KMS-11 (cell line): Measurements from ENCODE around the gene COBL.

Experiments
- H2AFZ ChIP-seq: fragments of 200-600 bp; sonication (generic); 2 replicates; pipeline ENCODE4 v1.6.1; 2016; ENCODE audit warnings: antibody characterized with exemption, mixed run types, low read depth
- H3K27ac ChIP-seq: fragments of 200-600 bp; sonication (generic); 2 replicates; pipeline ENCODE4 v1.6.1; 2016; ENCODE audit warnings: mild to moderate bottlenecking, mixed run types
- H3K27me3 ChIP-seq: fragments of 200-600 bp; sonication (generic); 2 replicates; pipeline ENCODE4 v1.6.1; 2017; ENCODE audit warnings: mild to moderate bottlenecking, low read depth, mixed run types, moderate library complexity; ENCODE audit not compliant: insufficient read depth
- H3K36me3 ChIP-seq: fragments of 200-600 bp; sonication (generic); 2 replicates; pipeline ENCODE4 v1.6.1; 2017; ENCODE audit warnings: mild to moderate bottlenecking, mixed run types; ENCODE audit not compliant: insufficient read depth
- H3K4me1 ChIP-seq: fragments of 200-600 bp; sonication (generic); 2 replicates; pipeline ENCODE4 v1.6.1; 2016; ENCODE audit warnings: mild to moderate bottlenecking, low read depth, mixed run types; ENCODE audit not compliant: poor library complexity, severe bottlenecking
- H3K4me2 ChIP-seq: fragments of 200-600 bp; sonication (generic); 2 replicates; pipeline ENCODE4 v1.7.0; 2016; ENCODE audit warnings: mild to moderate bottlenecking, mixed run types
- H3K4me3 ChIP-seq: fragments of 200-600 bp; sonication (generic); IDR thresholded peaks from 2 replicates; pipeline ENCODE4 v1.6.1; 2017; ENCODE audit warnings: low read depth, low read length, mixed read lengths; ENCODE audit not compliant: insufficient read depth
- H3K79me2 ChIP-seq: fragments of 200-600 bp; sonication (generic); 2 replicates; pipeline ENCODE4 v1.6.1; 2016; ENCODE audit warnings: low read depth, mixed run types; ENCODE audit not compliant: insufficient read depth
- H3K9ac ChIP-seq: fragments of 200-600 bp; sonication (generic); 2 replicates; pipeline ENCODE4 v1.6.1; 2016; ENCODE audit warnings: mild to moderate bottlenecking, mixed run types
- H4K20me1 ChIP-seq: fragments of 200-600 bp; sonication (generic); 2 replicates; pipeline ENCODE4 v1.6.1; 2016; ENCODE audit warnings: mild to moderate bottlenecking, mixed run types; ENCODE audit not compliant: insufficient read depth
- TF ChIP-seq, protein P1 (sequence below): fragments of 200-600 bp; sonication (generic); conservative IDR thresholded peaks from 2 replicates; pipeline ENCODE4 v1.6.1; 2017; ENCODE audit warnings: low read depth, mild to moderate bottlenecking, antibody characterized with exemption, low read length, moderate library complexity, mixed read lengths

The COBL gene

DNA sequence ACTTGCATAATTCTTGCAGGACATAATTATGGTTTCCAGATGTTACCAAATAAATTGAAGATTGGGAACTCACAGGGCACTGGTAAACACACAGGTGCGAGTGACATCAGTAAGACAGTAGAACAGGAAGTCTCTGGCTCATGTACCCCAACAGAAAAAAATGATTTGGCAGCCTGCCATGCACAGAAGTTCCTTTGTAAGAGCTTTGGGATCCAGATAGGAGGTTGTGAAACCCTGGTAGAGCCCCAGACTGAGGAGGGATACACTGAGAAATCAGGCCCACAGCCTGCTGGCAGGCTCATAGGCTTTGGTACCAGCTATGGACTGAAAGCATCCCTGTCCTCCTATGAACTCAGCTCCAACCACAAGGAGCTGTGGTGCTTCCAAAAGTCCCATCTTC lies 118.0 kb downstream of the COBL start:
- no peak overlapping the region for H3K4me2 ChIP-seq
- no peaks in the 10 kb centered on the region for H3K36me3 ChIP-seq
- H3K27ac ChIP-seq, result no peak overlapping the region

DNA sequence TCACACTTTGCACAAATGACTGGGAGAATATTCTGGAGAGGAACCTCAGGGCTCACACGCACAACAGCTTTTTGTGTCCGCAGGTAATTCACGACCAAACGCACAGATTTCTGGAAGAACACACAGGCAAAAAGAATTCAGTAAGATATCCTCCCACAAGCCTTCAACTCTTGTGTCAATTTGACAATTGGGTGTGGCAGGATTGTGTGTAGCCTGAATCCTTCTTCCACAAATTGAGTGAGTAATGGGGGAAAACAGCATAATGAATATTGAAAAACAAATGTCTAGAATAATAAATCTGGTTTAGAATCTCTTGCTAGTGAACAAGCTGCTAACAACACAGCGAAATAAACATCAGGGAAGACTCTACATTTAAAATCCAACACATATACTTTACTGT lies 125.6 kb downstream of the COBL start:
- Histone ChIP-seq H4K20me1 (no peaks in the 10 kb centered on the region), H3K4me2 (no peak overlapping the region), H3K27me3 (no peaks in the 10 kb centered on the region), H3K4me1 (no peaks in the 10 kb centered on the region), H2AFZ (no peak overlapping the region), H3K4me3 (no peak overlapping the region), H3K79me2 (no peaks in the 10 kb centered on the region), H3K36me3 (no peaks in the 10 kb centered on the region), H3K9ac (no peak overlapping the region), H3K27ac (no peak overlapping the region)
- TF ChIP-seq, protein P1, sequence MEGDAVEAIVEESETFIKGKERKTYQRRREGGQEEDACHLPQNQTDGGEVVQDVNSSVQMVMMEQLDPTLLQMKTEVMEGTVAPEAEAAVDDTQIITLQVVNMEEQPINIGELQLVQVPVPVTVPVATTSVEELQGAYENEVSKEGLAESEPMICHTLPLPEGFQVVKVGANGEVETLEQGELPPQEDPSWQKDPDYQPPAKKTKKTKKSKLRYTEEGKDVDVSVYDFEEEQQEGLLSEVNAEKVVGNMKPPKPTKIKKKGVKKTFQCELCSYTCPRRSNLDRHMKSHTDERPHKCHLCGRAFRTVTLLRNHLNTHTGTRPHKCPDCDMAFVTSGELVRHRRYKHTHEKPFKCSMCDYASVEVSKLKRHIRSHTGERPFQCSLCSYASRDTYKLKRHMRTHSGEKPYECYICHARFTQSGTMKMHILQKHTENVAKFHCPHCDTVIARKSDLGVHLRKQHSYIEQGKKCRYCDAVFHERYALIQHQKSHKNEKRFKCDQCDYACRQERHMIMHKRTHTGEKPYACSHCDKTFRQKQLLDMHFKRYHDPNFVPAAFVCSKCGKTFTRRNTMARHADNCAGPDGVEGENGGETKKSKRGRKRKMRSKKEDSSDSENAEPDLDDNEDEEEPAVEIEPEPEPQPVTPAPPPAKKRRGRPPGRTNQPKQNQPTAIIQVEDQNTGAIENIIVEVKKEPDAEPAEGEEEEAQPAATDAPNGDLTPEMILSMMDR, result no peak

More for the DNA sequence above, 118.0 kb downstream of the COBL start:
- Histone ChIP-seq H3K4me1 (no peaks in the 10 kb centered on the region), H3K27me3 (no peaks in the 10 kb centered on the region), H3K4me3 (no peak overlapping the region), H3K79me2 (no peaks in the 10 kb centered on the region), H4K20me1 (no peaks in the 10 kb centered on the region), H3K9ac (no peak overlapping the region), H2AFZ (no peak overlapping the region)
- TF ChIP-seq, protein P1, result no peak

DNA sequence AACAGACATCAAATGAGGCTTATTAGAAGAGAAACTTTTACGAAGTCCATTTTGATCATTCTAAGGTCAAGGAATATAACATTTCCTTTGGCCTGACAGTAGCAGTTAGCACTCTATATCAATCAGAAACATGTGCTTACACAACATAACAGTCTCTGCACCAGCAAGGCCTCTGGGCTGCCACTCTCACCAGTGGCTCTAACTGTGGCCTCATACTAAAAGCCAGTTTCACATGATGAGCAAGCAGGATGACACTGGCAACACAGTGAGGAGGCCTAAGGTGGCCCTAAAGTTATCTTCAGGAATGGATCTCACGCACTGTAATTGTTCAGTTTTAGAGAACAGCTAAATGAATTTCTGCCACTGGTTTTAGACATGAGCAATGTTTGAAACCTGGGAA lies 126.8 kb downstream of the COBL start:
- H3K36me3 ChIP-seq, result no peaks in the 10 kb centered on the region
- no peak overlapping the region for H3K4me3 ChIP-seq
- no peak overlapping the region for H2AFZ ChIP-seq
- H3K4me1 ChIP-seq, result no peaks in the 10 kb centered on the region
- H3K79me2 ChIP-seq, result no peaks in the 10 kb centered on the region
- no peaks in the 10 kb centered on the region for H3K27me3 ChIP-seq
- TF ChIP-seq, protein P1, result no peak
- H4K20me1 ChIP-seq, result no peaks in the 10 kb centered on the region
- H3K27ac ChIP-seq, result no peak overlapping the region
- no peak overlapping the region for H3K9ac ChIP-seq
- H3K4me2 ChIP-seq, result no peak overlapping the region

GRCh38 chr7:51188987-51189386 lies 127.6 kb downstream of the COBL start:
- no peak overlapping the region for H3K9ac ChIP-seq
- no peaks in the 10 kb centered on the region for H3K4me1 ChIP-seq
- H3K79me2 ChIP-seq, result no peaks in the 10 kb centered on the region
- H3K27ac ChIP-seq, result no peak overlapping the region
- no peaks in the 10 kb centered on the region for H3K27me3 ChIP-seq
- H3K4me2 ChIP-seq, result no peak overlapping the region
- no peak overlapping the region for H3K4me3 ChIP-seq
- no peak overlapping the region for H2AFZ ChIP-seq
- no peaks in the 10 kb centered on the region for H4K20me1 ChIP-seq
- H3K36me3 ChIP-seq, result no peaks in the 10 kb centered on the region
- TF ChIP-seq, protein P1, result no peak
